ENCODE data around the gene INSL3.
"Not testable (repeated sequence)": the region's sequence is repeated elsewhere in the genome, so short reads cannot be mapped to it uniquely, and the experiment has no call there.

Gene INSL3

GRCh38 chr19:17811103-17811502 lies 10.2 kb downstream of the INSL3 start:
- no peak for DNase-seq

- DNase-seq = no peak
These were observed 13.5 kb downstream of the INSL3 start for GRCh38 chr19:17807731-17808316.

- no peak for DNase-seq
These were observed 14.4 kb downstream of the INSL3 start for GRCh38 chr19:17806945-17807344.

- no peak for DNase-seq
These were observed 15.9 kb downstream of the INSL3 start for GRCh38 chr19:17805427-17805826.

GRCh38 chr19:17803264-17803896 lies 17.9 kb downstream of the INSL3 start:
- no peak for DNase-seq

GRCh38 chr19:17802137-17802858 lies 19.0 kb downstream of the INSL3 start:
- DNase-seq = no peak

- DNase-seq = not testable (repeated sequence)
These were observed 22.7 kb downstream of the INSL3 start for GRCh38 chr19:17798599-17798998.

- DNase-seq = no peak
These were observed 23.7 kb downstream of the INSL3 start for GRCh38 chr19:17797424-17798201.

- no peak for DNase-seq
These were observed 24.4 kb downstream of the INSL3 start for GRCh38 chr19:17796838-17797423.

- DNase-seq = no peak
These were observed 25.1 kb downstream of the INSL3 start for GRCh38 chr19:17796013-17796837.

- no peak for DNase-seq
These were observed 25.8 kb downstream of the INSL3 start for GRCh38 chr19:17795495-17795856.

- no peak for DNase-seq
These were observed 26.4 kb downstream of the INSL3 start, which contains the start of gene B3GNT3 for GRCh38 chr19:17794731-17795494. B3GNT3 (plus strand) TSS chr19:17795138; CDS start chr19:17807808, 12,670 bp downstream.

- DNase-seq = no peak
These were observed 26.9 kb downstream of the INSL3 start for GRCh38 chr19:17794412-17794730.

GRCh38 chr19:17790059-17790780 lies 31.1 kb downstream of the INSL3 start:
- DNase-seq = no peak

GRCh38 chr19:17788632-17789031 lies 32.7 kb downstream of the INSL3 start:
- DNase-seq = no peak

GRCh38 chr19:17787274-17787913 lies 33.9 kb downstream of the INSL3 start:
- no peak for DNase-seq

GRCh38 chr19:17784201-17785008 lies 36.9 kb downstream of the INSL3 start:
- DNase-seq = peak; percentile 71

GRCh38 chr19:17783721-17784120 lies 37.6 kb downstream of the INSL3 start:
- not testable (repeated sequence) for DNase-seq

- no peak for DNase-seq
These were observed 40.5 kb downstream of the INSL3 start for GRCh38 chr19:17780781-17781180.
